K562 (cell line): Measurements from ENCODE around the gene SLC9A7.

Experiments used
- ARHGAP35 ChIP-seq: fragments of 450-650 bp; IDR thresholded peaks from 2 replicates; pipeline ENCODE4 v1.6.1; 2018; ENCODE audit not compliant: partially characterized antibody
- BHLHE40 ChIP-seq: IDR thresholded peaks from 2 replicates; pipeline ENCODE4 v1.6.1; 2011; ENCODE audit warnings: low read length, improper control_type of control experiment
- CBFA2T3 ChIP-seq: fragments of 450-650 bp; IDR thresholded peaks from 2 replicates; pipeline ENCODE4 v1.6.1; 2017
- CREBBP ChIP-seq: IDR thresholded peaks from one replicate; pipeline ENCODE4 v1.6.1; 2012; ENCODE audit warnings: low read depth, mild to moderate bottlenecking, control low read depth, inconsistent platforms, low read length
- FOXA1 ChIP-seq: fragments of 450-650 bp; IDR thresholded peaks from 2 replicates; pipeline ENCODE4 v1.6.1; 2016; ENCODE audit warnings: mild to moderate bottlenecking, borderline replicate concordance
- GATAD2B ChIP-seq: fragments of 450-650 bp; IDR thresholded peaks from 2 replicates; pipeline ENCODE4 v1.6.1; 2017; ENCODE audit warnings: mild to moderate bottlenecking, borderline replicate concordance
- NR2F6 ChIP-seq: fragments of 450-650 bp; formaldehyde crosslinking; IDR thresholded peaks from 2 replicates; pipeline ENCODE4 v1.4.0; 2020; ENCODE audit warnings: mild to moderate bottlenecking
- PCBP1 ChIP-seq: fragments of 200-400 bp; formaldehyde crosslinking; IDR thresholded peaks from 2 replicates; pipeline ENCODE4 v1.6.1; 2018; ENCODE audit warnings: mild to moderate bottlenecking, low read depth, low read length; ENCODE audit not compliant: poor library complexity, severe bottlenecking
- PHF8 ChIP-seq: fragments of 200-600 bp; sonication (generic); IDR thresholded peaks from 2 replicates; pipeline ENCODE4 v1.6.1; 2012; ENCODE audit warnings: mixed run types, mild to moderate bottlenecking, inconsistent platforms, low read length, moderate library complexity, borderline replicate concordance
- POLR2AphosphoS5 ChIP-seq: IDR thresholded peaks from 2 replicates; pipeline ENCODE4 v1.6.1; 2011; ENCODE audit warnings: mild to moderate bottlenecking, low read depth, low read length, moderate library complexity; ENCODE audit not compliant: control insufficient read depth, insufficient read depth
- RNF2 ChIP-seq: sonication (generic); IDR thresholded peaks from 2 replicates; pipeline ENCODE4 v1.6.1; 2016
- SIRT6 ChIP-seq: IDR thresholded peaks from one replicate; pipeline ENCODE4 v1.6.1; 2012; ENCODE audit warnings: low read depth, mild to moderate bottlenecking, control low read depth, inconsistent platforms, low read length, moderate library complexity
- TF ChIP-seq, protein P1 (sequence below): fragments of 250-450 bp; sonication (Bioruptor Pico); IDR thresholded peaks from 2 replicates; pipeline ENCODE4 v1.5.0; 2020; ENCODE audit warnings: mild to moderate bottlenecking, borderline replicate concordance

DNA sequence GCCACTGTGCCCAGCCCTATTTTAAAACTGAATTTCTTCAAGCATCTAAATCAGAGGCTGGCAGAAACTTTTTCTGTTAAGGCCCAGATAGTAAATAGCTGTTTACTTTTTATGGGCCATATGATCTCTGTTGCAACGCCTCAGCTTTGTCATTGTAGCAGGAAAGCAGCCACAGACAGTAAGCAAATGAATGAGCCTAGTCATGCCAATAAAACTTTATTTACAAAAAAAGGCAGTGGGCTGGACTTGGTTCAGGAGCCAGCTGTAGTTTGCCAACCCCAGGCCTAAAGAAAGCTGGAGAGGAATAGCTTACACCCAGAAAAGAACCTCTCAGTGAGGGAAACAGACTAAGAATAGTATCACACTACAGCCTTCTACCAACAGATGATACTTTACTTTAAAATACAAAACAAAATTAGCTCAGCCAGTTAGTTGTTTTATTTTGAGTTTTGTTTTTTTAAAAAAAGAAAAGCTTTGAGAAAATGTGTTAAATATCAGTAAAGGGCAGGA, 159.8 kb downstream of the SLC9A7 start:
- TF ChIP-seq SIRT6 (no peak), PHF8 (no peak), CBFA2T3 (no peak), ARHGAP35 (no peak), GATAD2B (no peak), FOXA1 (no peak), PCBP1 (no peak), RNF2 (no peak), NR2F6 (CRISPR knock-in tag) (no peak), CREBBP (no peak), BHLHE40 (no peak), POLR2AphosphoS5 (no peak)
- TF ChIP-seq, protein P1, sequence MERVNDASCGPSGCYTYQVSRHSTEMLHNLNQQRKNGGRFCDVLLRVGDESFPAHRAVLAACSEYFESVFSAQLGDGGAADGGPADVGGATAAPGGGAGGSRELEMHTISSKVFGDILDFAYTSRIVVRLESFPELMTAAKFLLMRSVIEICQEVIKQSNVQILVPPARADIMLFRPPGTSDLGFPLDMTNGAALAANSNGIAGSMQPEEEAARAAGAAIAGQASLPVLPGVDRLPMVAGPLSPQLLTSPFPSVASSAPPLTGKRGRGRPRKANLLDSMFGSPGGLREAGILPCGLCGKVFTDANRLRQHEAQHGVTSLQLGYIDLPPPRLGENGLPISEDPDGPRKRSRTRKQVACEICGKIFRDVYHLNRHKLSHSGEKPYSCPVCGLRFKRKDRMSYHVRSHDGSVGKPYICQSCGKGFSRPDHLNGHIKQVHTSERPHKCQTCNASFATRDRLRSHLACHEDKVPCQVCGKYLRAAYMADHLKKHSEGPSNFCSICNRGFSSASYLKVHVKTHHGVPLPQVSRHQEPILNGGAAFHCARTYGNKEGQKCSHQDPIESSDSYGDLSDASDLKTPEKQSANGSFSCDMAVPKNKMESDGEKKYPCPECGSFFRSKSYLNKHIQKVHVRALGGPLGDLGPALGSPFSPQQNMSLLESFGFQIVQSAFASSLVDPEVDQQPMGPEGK (CRISPR knock-in tag), result no peak
